ENCODE measurements around the gene ATP5F1A.

ATP5F1A gene

GRCh38 chr18:46080156-46080555 lies 17.9 kb downstream of the ATP5F1A start:
- no peak overlapping the region for H3K4me3 ChIP-seq (ENCODE audit: low read depth, low read length)
- TF ChIP-seq CTCF (IDR thresholded peaks at IDR 0.05; ENCODE audit: insufficient read depth, low read length, missing control alignments) = no peak
- POLR2A ChIA-PET = interaction anchor here (1.0 kb wide), 1 partner anchor 10 kb away, joined by 3 read pairs; no protein-coding TSS in a partner anchor
- DNase-seq (ENCODE audit: low read depth, low spot score) = no peak
- CTCF ChIA-PET = interaction anchor here (0.6 kb wide), 1 partner anchor 93 kb away, joined by 3 read pairs; no protein-coding TSS in a partner anchor

GRCh38 chr18:46079336-46079735 lies 18.8 kb downstream of the ATP5F1A start:
- DNase-seq (ENCODE audit: low read depth, low spot score) = no peak
- no peak for TF ChIP-seq CTCF (IDR thresholded peaks at IDR 0.05; ENCODE audit: insufficient read depth, low read length, missing control alignments)
- H3K4me3 ChIP-seq (ENCODE audit: low read depth, low read length) = no peak overlapping the region
- POLR2A ChIA-PET = interaction anchor here (1.0 kb wide), 1 partner anchor 11 kb away, joined by 3 read pairs; no protein-coding TSS in a partner anchor
- CTCF ChIA-PET = no interaction called here

GRCh38 chr18:46073474-46074331 lies 24.4 kb downstream of the ATP5F1A start:
- H3K4me3 ChIP-seq (ENCODE audit: low read depth, low read length) = no peak overlapping the region
- DNase-seq (ENCODE audit: low read depth, low spot score) = no peak
- peak; percentile 43 for TF ChIP-seq CTCF (IDR thresholded peaks at IDR 0.05; ENCODE audit: insufficient read depth, low read length, missing control alignments)
- ChIA-PET POLR2A (interaction anchor here (1.1 kb wide), 1 partner anchor 122 kb away, joined by 4 read pairs; no protein-coding TSS in a partner anchor), CTCF (interaction anchor here (0.6 to 6.4 kb wide), 52 partner anchors 9 to 585 kb away, joined by 3 to 102 read pairs (median 5); partner anchors contain the start of gene ATP5F1A)

- POLR2A ChIA-PET = interaction anchor here (1.1 to 1.6 kb wide), 2 partner anchors 20 to 122 kb away, joined by 3 to 4 read pairs; no protein-coding TSS in a partner anchor
- no peak for TF ChIP-seq CTCF (IDR thresholded peaks at IDR 0.05; ENCODE audit: insufficient read depth, low read length, missing control alignments)
- CTCF ChIA-PET = interaction anchor here (0.6 to 6.4 kb wide), 37 partner anchors 10 to 585 kb away, joined by 3 to 102 read pairs (median 6); partner anchors contain the start of gene ATP5F1A
- no peak for DNase-seq (ENCODE audit: low read depth, low spot score)
- no peak overlapping the region for H3K4me3 ChIP-seq (ENCODE audit: low read depth, low read length)
These were observed 25.1 kb downstream of the ATP5F1A start for GRCh38 chr18:46072959-46073358.

- H3K4me3 ChIP-seq (ENCODE audit: low read depth, low read length) = peak overlapping the region; percentile 72
- POLR2A ChIA-PET = interaction anchor here (1.6 kb wide), 1 partner anchor 19 kb away, joined by 3 read pairs; no protein-coding TSS in a partner anchor
- CTCF ChIA-PET = interaction anchor here (0.7 to 6.4 kb wide), 21 partner anchors 10 to 586 kb away, joined by 3 to 102 read pairs (median 7); partner anchors contain the start of gene ATP5F1A
- TF ChIP-seq CTCF (IDR thresholded peaks at IDR 0.05; ENCODE audit: insufficient read depth, low read length, missing control alignments) = no peak
- DNase-seq (ENCODE audit: low read depth, low spot score) = no peak
These were observed 25.7 kb downstream of the ATP5F1A start for GRCh38 chr18:46072376-46072867.
